Embryonic facial prominence (tissue), 1 donor: Measurements from ENCODE around the gene RASGRP4.
"Not testable (repeated sequence)": the region's sequence is repeated elsewhere in the genome, so short reads cannot be mapped to it uniquely, and the experiment has no call there.

ENCODE experiments used
- DNase-seq: peaks from one replicate; pipeline ENCODE4 v3.0.0-alpha.2; 2016; ENCODE audit errors: extremely low spot score

Gene RASGRP4

GRCh38 chr19:38371081-38371480 is 54.9 kb downstream of the RASGRP4 start:
- no peak for DNase-seq

GRCh38 chr19:38370299-38370698 is 55.7 kb downstream of the RASGRP4 start:
- no peak for DNase-seq

- DNase-seq = no peak
These were observed 56.4 kb downstream of the RASGRP4 start for GRCh38 chr19:38369584-38369983.

- DNase-seq = no peak
These were observed 59.0 kb downstream of the RASGRP4 start for GRCh38 chr19:38367041-38367440.

GRCh38 chr19:38362946-38363688 is 62.9 kb downstream of the RASGRP4 start:
- not testable (repeated sequence) for DNase-seq

- no peak for DNase-seq
These were observed 63.7 kb downstream of the RASGRP4 start for GRCh38 chr19:38362076-38362945.

GRCh38 chr19:38361633-38362075 is 64.4 kb downstream of the RASGRP4 start:
- peak; percentile 17 for DNase-seq

- DNase-seq = no peak
These were observed 65.0 kb downstream of the RASGRP4 start for GRCh38 chr19:38360839-38361631.

GRCh38 chr19:38360351-38360750 is 65.7 kb downstream of the RASGRP4 start:
- no peak for DNase-seq

GRCh38 chr19:38359242-38360021 is 66.6 kb downstream of the RASGRP4 start:
- no peak for DNase-seq
